Mesenchymal stem cell (in vitro differentiated cells and primary cell): ENCODE data around the gene PABPN1L.

Source experiments
- DNase-seq: peaks from one replicate; pipeline ENCODE4 v3.0.0-alpha.2; 2013
- H2AFZ ChIP-seq: one replicate; pipeline ENCODE4 v1.6.1; 2013; ENCODE audit warnings: low read depth, mild to moderate bottlenecking, control low read depth, inconsistent platforms, low read length, moderate library complexity
- H2AK5ac ChIP-seq: 2 replicates; pipeline ENCODE4 v1.6.1; 2013; ENCODE audit warnings: low read length, moderate library complexity, mild to moderate bottlenecking, inconsistent platforms; ENCODE audit not compliant: severe bottlenecking
- H2BK120ac ChIP-seq: one replicate; pipeline ENCODE4 v1.6.1; 2013; ENCODE audit warnings: low read depth, mild to moderate bottlenecking, inconsistent platforms, low read length, moderate library complexity
- H2BK12ac ChIP-seq, 2 experiments: one replicate each; pipeline ENCODE4 v1.6.1; 2013; ENCODE audit warnings: inconsistent platforms in 2 of 2, low read length in 2 of 2, mild to moderate bottlenecking in 2 of 2, moderate library complexity in 2 of 2, control low read depth in 1 of 2
- H2BK15ac ChIP-seq: one replicate; pipeline ENCODE4 v1.6.1; 2013; ENCODE audit warnings: mild to moderate bottlenecking, low read depth, inconsistent platforms; ENCODE audit not compliant: poor library complexity, severe bottlenecking
- H2BK5ac ChIP-seq: 2 replicates; pipeline ENCODE4 v1.6.1; 2013; ENCODE audit warnings: low read depth, mild to moderate bottlenecking, low read length, control low read depth, inconsistent platforms; ENCODE audit not compliant: poor library complexity, severe bottlenecking
- H3K14ac ChIP-seq, 2 experiments: one replicate each; pipeline ENCODE4 v1.6.1; 2013; ENCODE audit warnings: inconsistent platforms in 2 of 2, low read length in 2 of 2, control low read depth in 1 of 2, mild to moderate bottlenecking in 1 of 2, moderate library complexity in 1 of 2
- H3K18ac ChIP-seq, 2 experiments: one replicate each; pipeline ENCODE4 v1.6.1; 2013; ENCODE audit warnings: inconsistent platforms in 2 of 2, low read length in 2 of 2, control low read depth in 1 of 2, low read depth in 1 of 2, mild to moderate bottlenecking in 1 of 2
- H3K23ac ChIP-seq, 2 experiments: one replicate each; pipeline ENCODE4 v1.6.1; 2013; ENCODE audit warnings: inconsistent platforms in 2 of 2, low read length in 2 of 2, mild to moderate bottlenecking in 2 of 2, moderate library complexity in 2 of 2, control low read depth in 1 of 2
- H3K27ac ChIP-seq: 2 replicates; pipeline ENCODE4 v1.5.1; 2013; ENCODE audit warnings: mild to moderate bottlenecking, moderate library complexity, low read length, control low read depth, inconsistent platforms; ENCODE audit not compliant: poor library complexity, severe bottlenecking
- H3K27me3 ChIP-seq, 2 experiments: 2 replicates each; pipeline versions ENCODE4 v1.6.1 to v1.7.0; 2013; ENCODE audit warnings: low read length in 2 of 2, mild to moderate bottlenecking in 2 of 2, moderate library complexity in 2 of 2, control low read depth in 1 of 2, inconsistent platforms in 1 of 2; ENCODE audit not compliant: control insufficient read depth in 1 of 2, insufficient read depth in 1 of 2
- H3K36me3 ChIP-seq, 2 experiments: 2 replicates each; pipeline versions ENCODE4 v1.6.1 to v1.7.0; 2013; ENCODE audit warnings: low read length in 2 of 2, control low read depth in 1 of 2, inconsistent platforms in 1 of 2, low read depth in 1 of 2, mild to moderate bottlenecking in 1 of 2; ENCODE audit not compliant: insufficient read depth in 2 of 2, control insufficient read depth in 1 of 2
- H3K4ac ChIP-seq, 2 experiments: one replicate each; pipeline ENCODE4 v1.6.1; 2013; ENCODE audit warnings: inconsistent platforms in 2 of 2, low read length in 2 of 2, mild to moderate bottlenecking in 2 of 2, moderate library complexity in 2 of 2, control low read depth in 1 of 2, low read depth in 1 of 2
- H3K4me1 ChIP-seq: 2 replicates; pipeline ENCODE4 v1.6.1; 2013; ENCODE audit warnings: low read depth, low read length, control low read depth; ENCODE audit not compliant: control insufficient read depth, insufficient read depth
- H3K4me2 ChIP-seq: 2 replicates; pipeline ENCODE4 v1.6.1; 2013; ENCODE audit warnings: low read length, mild to moderate bottlenecking, inconsistent platforms; ENCODE audit not compliant: poor library complexity, severe bottlenecking
- H3K4me3 ChIP-seq, 2 experiments: 2 replicates each; pipeline versions ENCODE4 v1.5.1 to v1.7.0; 2013; ENCODE audit warnings: low read length in 2 of 2, mild to moderate bottlenecking in 2 of 2, control low read depth in 1 of 2, low read depth in 1 of 2; ENCODE audit not compliant: insufficient read depth in 1 of 2
- H3K79me1 ChIP-seq: replicated peaks from 2 replicates; pipeline ENCODE4 v1.6.1; 2013; ENCODE audit warnings: mild to moderate bottlenecking, control low read depth, low read length, inconsistent platforms; ENCODE audit not compliant: poor library complexity, severe bottlenecking
- H3K9ac ChIP-seq: 2 replicates; pipeline ENCODE4 v1.7.0; 2013; ENCODE audit warnings: mild to moderate bottlenecking, low read length, moderate library complexity
- H3K9me3 ChIP-seq: 2 replicates; pipeline ENCODE4 v1.7.0; 2013; ENCODE audit warnings: mild to moderate bottlenecking, low read length; ENCODE audit not compliant: control insufficient read depth
- H4K8ac ChIP-seq: one replicate; pipeline ENCODE4 v1.6.1; 2013; ENCODE audit warnings: inconsistent platforms, mild to moderate bottlenecking, low read length, moderate library complexity
- H4K91ac ChIP-seq: one replicate; pipeline ENCODE4 v1.6.1; 2013; ENCODE audit warnings: mild to moderate bottlenecking, low read length, inconsistent platforms
- WGBS: methylation state at CpG from one replicate; pipeline ENCODE4 v1.1.7; 2013; ENCODE audit warnings: mixed read lengths; 5-methylcytosine and 5-hydroxymethylcytosine counted together

PABPN1L gene

GRCh38 chr16:88878356-88878755 is 11.9 kb upstream of the PABPN1L start:
- Histone ChIP-seq H3K27ac (no peak overlapping the region), H3K18ac (no peak overlapping the region), H3K4me3 (no peak overlapping the region), H3K9ac (no peak overlapping the region), H3K27me3 (peaks cover 23 to 59% of the 10 kb centered on the region in 2 experiments), H2BK5ac (no peak overlapping the region), H3K79me1 (no peaks in the 10 kb centered on the region), H2BK15ac (no peak overlapping the region), H3K4ac (no peak overlapping the region), H3K4me2 (no peak overlapping the region), H3K23ac (no peak overlapping the region), H2BK120ac (no peak overlapping the region), H3K14ac (no peak overlapping the region), H3K36me3 (no peaks in the 10 kb centered on the region), H4K91ac (no peak overlapping the region), H4K8ac (no peak overlapping the region), H2BK12ac (no peak overlapping the region), H3K4me1 (peaks cover 12% of the 10 kb centered on the region), H3K9me3 (no peaks in the 10 kb centered on the region), H2AFZ (no peak overlapping the region), H2AK5ac (no peak overlapping the region)
- DNase-seq: no peak
- WGBS: 87% methylated on average over 20 of the region's 20 CpGs

GRCh38 chr16:88877564-88878289 is 11.3 kb upstream of the PABPN1L start:
- Histone ChIP-seq H3K18ac (no peak overlapping the region), H3K23ac (no peak overlapping the region), H3K9me3 (no peaks in the 10 kb centered on the region), H2AFZ (no peak overlapping the region), H3K14ac (no peak overlapping the region), H3K27me3 (peaks cover 27 to 65% of the 10 kb centered on the region in 2 experiments), H2BK120ac (no peak overlapping the region), H4K8ac (no peak overlapping the region), H4K91ac (no peak overlapping the region), H2BK15ac (no peak overlapping the region), H3K27ac (no peak overlapping the region), H2AK5ac (no peak overlapping the region), H3K79me1 (no peaks in the 10 kb centered on the region), H3K36me3 (no peaks in the 10 kb centered on the region), H2BK5ac (no peak overlapping the region), H3K4me2 (no peak overlapping the region), H3K4me3 (no peak overlapping the region), H3K9ac (no peak overlapping the region), H3K4ac (no peak overlapping the region), H2BK12ac (no peak overlapping the region), H3K4me1 (peaks cover 12% of the 10 kb centered on the region)
- DNase-seq: no peak
- WGBS: 84% methylated on average over 20 of the region's 20 CpGs

- Histone ChIP-seq H3K27me3 (peaks cover 27 to 69% of the 10 kb centered on the region in 2 experiments), H3K79me1 (no peaks in the 10 kb centered on the region), H3K9ac (no peak overlapping the region), H2AFZ (no peak overlapping the region), H3K4me3 (no peak overlapping the region), H2BK5ac (no peak overlapping the region), H4K91ac (no peak overlapping the region), H3K23ac (no peak overlapping the region), H3K18ac (no peak overlapping the region), H2BK12ac (no peak overlapping the region), H2BK15ac (no peak overlapping the region), H3K4me1 (peaks cover 9% of the 10 kb centered on the region), H2AK5ac (no peak overlapping the region), H2BK120ac (no peak overlapping the region), H3K14ac (no peak overlapping the region), H3K4me2 (no peak overlapping the region), H3K9me3 (no peaks in the 10 kb centered on the region), H3K4ac (no peak overlapping the region), H3K27ac (no peak overlapping the region), H4K8ac (no peak overlapping the region), H3K36me3 (no peaks in the 10 kb centered on the region)
- WGBS: 84% methylated on average over 30 of the region's 33 CpGs
- no peak for DNase-seq
Measured at GRCh38 chr16:88876942-88877526, 10.6 kb upstream of the PABPN1L start.

- Histone ChIP-seq H3K79me1 (no peaks in the 10 kb centered on the region), H2AK5ac (no peak overlapping the region), H3K27me3 (peaks cover 30 to 74% of the 10 kb centered on the region in 2 experiments), H3K4me1 (peaks cover 9% of the 10 kb centered on the region), H2BK5ac (no peak overlapping the region), H3K27ac (no peak overlapping the region), H2BK15ac (no peak overlapping the region), H3K9me3 (no peaks in the 10 kb centered on the region), H2BK12ac (no peak overlapping the region), H3K4me2 (no peak overlapping the region), H3K4ac (no peak overlapping the region), H2BK120ac (no peak overlapping the region), H3K9ac (no peak overlapping the region), H4K8ac (no peak overlapping the region), H3K18ac (no peak overlapping the region), H4K91ac (no peak overlapping the region), H3K4me3 (no peak overlapping the region), H2AFZ (no peak overlapping the region), H3K23ac (no peak overlapping the region), H3K36me3 (no peaks in the 10 kb centered on the region), H3K14ac (no peak overlapping the region)
- WGBS: 97% methylated on average over 21 of the region's 22 CpGs
- no peak for DNase-seq
Measured at GRCh38 chr16:88875703-88876234, 9.3 kb upstream of the PABPN1L start.
